GM19467 (cell line): ENCODE results near the gene TRIM72.
"Not testable (repeated sequence)": the region's sequence is repeated elsewhere in the genome, so short reads cannot be mapped to it uniquely, and the experiment has no call there.

Experiments used
- ATAC-seq: cut with Tn5 transposase; IDR thresholded peaks from one replicate; pipeline ENCODE4 v1.9.1; 2021; ENCODE audit warnings: mild to moderate bottlenecking, moderate library complexity; ENCODE audit not compliant: unreplicated experiment

Gene TRIM72

GRCh38 chr16:31214708-31215286, 878 bp downstream of the TRIM72 start:
- ATAC-seq, result no peak

GRCh38 chr16:31215287-31216162, 1.6 kb downstream of the TRIM72 start:
- no peak for ATAC-seq

- ATAC-seq, result no peak
Measured at GRCh38 chr16:31216422-31217135, 2.7 kb downstream of the TRIM72 start, which contains the start of gene PYDC1. Gene PYDC1 (minus strand): TSS chr16:31217135. CDS start chr16:31217028, 107 bp downstream.

DNA sequence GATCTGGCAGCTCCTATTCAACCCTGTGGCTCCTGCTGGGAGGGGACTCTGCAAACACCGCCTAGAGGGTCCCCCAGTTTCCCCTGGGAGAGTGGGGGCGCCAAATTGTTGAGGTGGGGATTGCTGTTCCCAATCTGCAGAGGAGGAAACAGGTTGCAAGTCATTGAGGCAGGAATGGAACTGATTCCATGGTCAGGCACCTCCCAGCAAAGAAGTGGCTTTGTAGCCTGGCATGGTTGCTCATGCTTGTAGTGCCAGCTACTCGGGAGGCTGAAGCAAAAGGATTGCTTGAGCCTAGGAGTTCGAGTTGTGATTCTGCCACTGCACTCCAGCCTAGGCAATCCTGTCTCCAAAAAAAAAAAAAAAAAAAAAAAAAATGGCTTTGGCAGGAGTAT, 3.2 kb downstream of the TRIM72 start:
- ATAC-seq, result no peak

DNA sequence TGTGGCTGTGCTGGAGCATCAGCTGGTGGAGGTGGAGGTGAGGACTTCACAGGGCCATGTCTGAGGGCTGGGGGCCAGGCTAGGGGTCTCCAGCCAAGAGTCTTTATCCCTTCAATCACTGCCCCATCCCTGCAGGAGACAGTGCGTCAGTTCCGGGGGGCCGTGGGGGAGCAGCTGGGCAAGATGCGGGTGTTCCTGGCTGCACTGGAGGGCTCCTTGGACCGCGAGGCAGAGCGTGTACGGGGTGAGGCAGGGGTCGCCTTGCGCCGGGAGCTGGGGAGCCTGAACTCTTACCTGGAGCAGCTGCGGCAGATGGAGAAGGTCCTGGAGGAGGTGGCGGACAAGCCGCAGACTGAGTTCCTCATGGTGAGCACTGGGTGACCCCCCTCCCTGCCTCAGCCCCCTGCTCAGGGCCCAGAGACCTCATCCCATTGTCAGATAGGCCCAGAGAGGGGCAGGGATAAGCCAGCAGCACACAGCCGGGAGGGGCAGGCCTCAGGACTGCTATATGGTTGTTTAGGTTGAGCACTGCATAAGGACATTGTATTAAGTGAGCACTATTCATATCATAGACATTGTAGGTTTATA, 5.3 kb downstream of the TRIM72 start:
- ATAC-seq, result no peak

DNA sequence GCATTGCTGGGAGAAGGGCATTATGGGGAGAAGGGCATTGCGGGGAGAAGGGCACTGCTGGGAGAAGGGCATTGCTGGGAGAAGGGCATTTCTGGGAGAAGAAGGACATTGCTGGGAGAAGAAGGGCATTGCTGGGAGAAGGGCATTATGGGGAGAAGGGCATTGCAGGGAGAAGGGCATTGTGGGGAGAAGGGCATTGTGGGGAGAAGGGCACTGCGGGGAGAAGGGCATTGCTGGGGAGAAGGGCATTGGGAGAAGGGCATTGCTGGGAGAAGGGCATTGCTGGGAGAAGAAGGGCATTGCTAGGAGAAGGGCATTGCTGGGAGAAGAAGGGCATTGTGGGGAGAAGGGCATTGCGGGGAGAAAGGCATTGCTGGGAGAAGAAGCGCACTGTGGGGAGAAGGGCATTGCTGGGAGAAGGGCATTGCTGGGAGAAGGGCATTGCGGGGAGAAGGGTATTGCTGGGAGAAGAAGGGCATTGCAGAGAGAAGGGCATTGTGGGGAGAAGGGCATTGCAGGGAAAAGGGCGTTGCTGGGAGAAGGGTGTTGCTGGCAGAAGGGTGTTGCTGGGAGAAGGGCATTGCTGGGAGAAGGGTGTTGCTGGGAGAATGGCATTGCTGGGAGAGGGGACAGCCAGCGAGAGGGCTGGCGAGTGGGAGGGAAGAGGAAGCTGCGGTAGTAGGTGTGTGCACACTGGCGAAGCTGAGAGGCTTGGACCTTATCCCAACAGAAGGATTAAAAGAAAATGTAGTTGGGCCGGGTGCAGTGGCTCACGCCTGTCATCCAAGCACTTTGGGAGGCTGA, 7.6 kb downstream of the TRIM72 start:
- ATAC-seq, result no peak

DNA sequence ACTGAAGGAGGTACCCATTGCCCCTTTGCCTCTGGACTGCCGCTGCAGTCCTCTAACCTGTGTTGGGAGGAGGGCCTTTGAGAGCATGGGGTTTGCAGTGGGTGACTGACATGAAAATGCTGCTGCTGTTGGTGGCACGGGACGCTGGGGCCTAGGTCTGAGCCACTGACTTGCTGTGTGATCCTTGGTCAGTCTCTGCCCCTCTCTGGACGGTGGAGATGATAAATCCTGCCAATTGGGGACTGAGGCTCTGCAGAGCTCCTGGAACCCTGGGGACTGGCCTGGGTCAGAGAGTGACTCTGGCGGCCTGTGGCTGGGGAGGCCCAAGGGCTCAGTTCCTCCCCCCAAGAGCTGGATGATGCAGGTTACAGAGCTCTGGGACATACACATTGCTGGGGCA, 9.1 kb downstream of the TRIM72 start:
- ATAC-seq, result no peak

DNA sequence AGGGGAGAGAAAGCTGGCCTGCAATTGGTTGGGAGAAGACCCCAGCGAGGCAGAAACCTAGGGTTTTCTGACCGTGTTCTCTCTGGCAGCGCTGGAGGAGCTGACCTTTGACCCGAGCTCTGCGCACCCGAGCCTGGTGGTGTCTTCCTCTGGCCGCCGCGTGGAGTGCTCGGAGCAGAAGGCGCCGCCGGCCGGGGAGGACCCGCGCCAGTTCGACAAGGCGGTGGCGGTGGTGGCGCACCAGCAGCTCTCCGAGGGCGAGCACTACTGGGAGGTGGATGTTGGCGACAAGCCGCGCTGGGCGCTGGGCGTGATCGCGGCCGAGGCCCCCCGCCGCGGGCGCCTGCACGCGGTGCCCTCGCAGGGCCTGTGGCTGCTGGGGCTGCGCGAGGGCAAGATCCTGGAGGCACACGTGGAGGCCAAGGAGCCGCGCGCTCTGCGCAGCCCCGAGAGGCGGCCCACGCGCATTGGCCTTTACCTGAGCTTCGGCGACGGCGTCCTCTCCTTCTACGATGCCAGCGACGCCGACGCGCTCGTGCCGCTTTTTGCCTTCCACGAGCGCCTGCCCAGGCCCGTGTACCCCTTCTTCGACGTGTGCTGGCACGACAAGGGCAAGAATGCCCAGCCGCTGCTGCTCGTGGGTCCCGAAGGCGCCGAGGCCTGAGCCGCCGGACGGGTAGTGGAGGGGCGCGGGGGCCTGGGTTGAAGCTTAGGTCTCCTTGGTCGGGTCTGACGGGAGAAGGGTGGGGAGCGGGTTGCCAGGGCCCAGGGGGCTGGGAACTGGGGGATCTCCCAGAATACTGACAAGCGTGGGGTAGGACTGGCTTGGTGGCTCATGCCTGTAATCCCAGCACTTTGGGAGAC, 10.4 kb downstream of the TRIM72 start:
- ATAC-seq, result no peak

GRCh38 chr16:31225193-31225592, 11.3 kb downstream of the TRIM72 start:
- no peak for ATAC-seq

- ATAC-seq, result no peak
Measured at GRCh38 chr16:31228206-31228605, 14.3 kb downstream of the TRIM72 start.

GRCh38 chr16:31229501-31229900, 15.6 kb downstream of the TRIM72 start:
- no peak for ATAC-seq

GRCh38 chr16:31238041-31238440, 24.1 kb downstream of the TRIM72 start:
- no peak for ATAC-seq

DNA sequence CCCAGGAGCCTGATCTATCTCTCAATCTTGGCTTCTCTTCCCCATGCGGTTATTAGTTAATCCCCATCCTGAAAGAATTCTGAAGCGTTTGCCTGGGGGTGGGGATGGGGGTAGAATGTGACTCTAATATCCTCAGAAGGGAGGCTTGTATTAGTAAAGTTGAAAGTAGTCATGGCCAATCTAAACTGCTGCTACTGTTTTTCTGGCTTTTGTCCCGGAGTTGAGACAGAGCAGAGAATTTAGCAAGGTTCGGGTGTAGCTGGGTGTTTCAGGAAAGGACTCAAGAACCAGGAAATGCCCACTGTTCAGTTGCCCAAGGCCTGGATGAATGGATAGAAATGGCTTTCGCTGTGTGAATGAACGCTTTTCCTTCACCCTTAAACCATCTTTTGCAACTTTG, 28.3 kb downstream of the TRIM72 start:
- no peak for ATAC-seq

- no peak for ATAC-seq
Measured at GRCh38 chr16:31243734-31244670, 30.1 kb downstream of the TRIM72 start.

DNA sequence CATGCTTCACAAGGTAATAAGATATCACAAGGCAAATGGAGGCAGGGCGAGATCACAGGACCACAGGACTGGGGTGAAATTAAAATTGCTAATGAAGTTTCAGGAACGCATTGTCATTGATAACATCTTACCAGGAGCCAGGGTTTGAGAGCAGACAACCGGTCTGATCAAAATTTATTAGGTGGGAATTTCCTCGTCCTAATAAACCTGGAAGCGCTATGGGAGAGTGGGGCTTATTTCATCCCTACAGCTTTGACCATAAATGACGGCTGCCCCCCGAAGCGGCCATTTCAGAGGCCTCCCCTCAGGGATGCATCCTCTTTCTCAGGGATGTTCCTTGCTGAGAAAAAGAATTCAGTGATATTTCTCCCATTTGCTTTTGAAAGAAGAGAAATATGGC, 31.7 kb downstream of the TRIM72 start:
- ATAC-seq, result not testable (repeated sequence)

- no peak for ATAC-seq
Measured at GRCh38 chr16:31246296-31246695, 32.4 kb downstream of the TRIM72 start.

- ATAC-seq, result no peak
Measured at GRCh38 chr16:31248344-31248743, 34.4 kb downstream of the TRIM72 start.

DNA sequence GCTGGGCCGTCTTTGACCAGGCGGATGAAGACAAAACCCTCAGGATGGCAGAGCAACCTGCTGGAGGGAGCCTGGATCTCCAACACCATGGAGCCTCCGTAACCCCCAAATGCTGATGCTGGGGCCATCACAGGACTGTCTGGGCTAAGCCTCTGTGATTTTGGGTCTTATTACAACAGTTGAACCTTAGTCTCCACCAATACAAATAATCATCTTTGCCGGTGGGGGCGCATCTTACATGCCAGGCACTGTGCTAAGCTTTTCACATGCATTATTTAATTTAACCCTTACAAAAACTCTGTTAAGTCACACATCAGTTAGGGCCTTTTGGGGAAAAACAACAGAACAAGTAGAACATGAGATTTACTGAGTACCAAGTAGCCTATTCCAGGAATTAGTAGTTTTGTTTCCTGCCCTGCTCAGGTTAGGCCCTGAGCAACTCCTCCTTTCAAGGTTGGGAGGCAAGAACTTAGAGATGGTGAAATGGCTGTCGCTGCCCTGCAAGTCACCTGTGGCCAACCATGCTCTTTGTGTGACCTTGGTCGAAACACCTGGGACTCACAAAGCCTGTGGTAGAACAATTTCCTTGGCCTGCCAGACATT, 37.0 kb downstream of the TRIM72 start:
- ATAC-seq, result no peak
